Peyer's patch (tissue), 4 donors: ENCODE results near the gene ZNF784.

ENCODE experiments used
- POLR2A ChIP-seq, 2 donors: fragments of 450-650 bp; IDR thresholded peaks; one replicate each; pipeline ENCODE4 v1.5.1; 2017; ENCODE audit warnings: antibody characterized with exemption in 2 of 2, mild to moderate bottlenecking in 2 of 2, moderate library complexity in 2 of 2
- TF ChIP-seq, protein P1 (sequence below), 6 experiments: fragments of 450-650 bp in 4 of 6; fragments of 200-600 bp in 2 of 6; sonication (generic) in 1 of 6; IDR thresholded peaks; one replicate each; pipeline ENCODE4 v1.5.1; 2017 to 2019; ENCODE audit warnings: antibody characterized with exemption in 6 of 6, mild to moderate bottlenecking in 3 of 6, moderate library complexity in 1 of 6

DNA sequence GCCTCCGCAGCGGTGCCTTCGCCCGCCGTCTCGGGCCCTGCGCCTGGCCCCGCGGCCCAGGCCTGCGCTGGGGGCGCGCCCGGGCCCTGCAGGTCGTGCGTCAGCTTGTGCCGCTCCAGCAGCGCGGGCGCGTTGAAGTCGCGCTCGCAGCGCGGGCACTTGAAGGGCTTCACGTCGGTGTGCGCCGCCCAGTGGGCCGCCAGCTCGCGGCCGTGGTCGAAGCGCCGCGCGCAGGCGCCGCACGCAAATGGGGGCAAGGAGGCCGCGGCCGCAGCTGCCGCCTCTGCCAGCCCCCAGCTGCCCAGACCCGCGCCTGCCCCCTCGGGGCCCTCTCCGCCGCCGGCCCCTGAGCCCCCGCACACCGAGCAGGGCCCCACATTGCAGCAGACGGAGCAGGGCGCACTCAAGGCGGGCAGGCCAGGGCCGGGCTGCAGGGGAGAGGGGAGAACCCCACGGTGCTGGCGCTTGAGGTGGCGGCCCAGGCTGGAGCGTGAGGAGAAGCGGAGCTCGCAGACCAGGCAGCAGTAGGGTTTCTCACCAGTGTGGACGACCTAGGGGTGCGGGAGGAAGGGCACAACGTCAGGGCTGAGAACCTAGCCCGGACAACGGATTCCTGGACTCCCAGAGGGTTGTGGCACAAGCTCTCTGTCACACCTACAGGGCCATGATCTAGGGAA is 31.1 kb downstream of the ZNF784 start:
- TF ChIP-seq, protein P1, sequence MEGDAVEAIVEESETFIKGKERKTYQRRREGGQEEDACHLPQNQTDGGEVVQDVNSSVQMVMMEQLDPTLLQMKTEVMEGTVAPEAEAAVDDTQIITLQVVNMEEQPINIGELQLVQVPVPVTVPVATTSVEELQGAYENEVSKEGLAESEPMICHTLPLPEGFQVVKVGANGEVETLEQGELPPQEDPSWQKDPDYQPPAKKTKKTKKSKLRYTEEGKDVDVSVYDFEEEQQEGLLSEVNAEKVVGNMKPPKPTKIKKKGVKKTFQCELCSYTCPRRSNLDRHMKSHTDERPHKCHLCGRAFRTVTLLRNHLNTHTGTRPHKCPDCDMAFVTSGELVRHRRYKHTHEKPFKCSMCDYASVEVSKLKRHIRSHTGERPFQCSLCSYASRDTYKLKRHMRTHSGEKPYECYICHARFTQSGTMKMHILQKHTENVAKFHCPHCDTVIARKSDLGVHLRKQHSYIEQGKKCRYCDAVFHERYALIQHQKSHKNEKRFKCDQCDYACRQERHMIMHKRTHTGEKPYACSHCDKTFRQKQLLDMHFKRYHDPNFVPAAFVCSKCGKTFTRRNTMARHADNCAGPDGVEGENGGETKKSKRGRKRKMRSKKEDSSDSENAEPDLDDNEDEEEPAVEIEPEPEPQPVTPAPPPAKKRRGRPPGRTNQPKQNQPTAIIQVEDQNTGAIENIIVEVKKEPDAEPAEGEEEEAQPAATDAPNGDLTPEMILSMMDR (IDR thresholded peaks at IDR 0.05) = no peak
- no peak for TF ChIP-seq POLR2A (IDR thresholded peaks at IDR 0.05)
